ENCODE results near the gene GTF3C5.
"Not testable (repeated sequence)": the region's sequence is repeated elsewhere in the genome, so short reads cannot be mapped to it uniquely, and the experiment has no call there.

GTF3C5 gene

GRCh38 chr9:133068431-133068830 lies 37.6 kb downstream of the GTF3C5 start:
- H3K9me3 Mint-ChIP-seq; H3K36me3 Mint-ChIP-seq (ENCODE audit: low read depth); H3K27ac Mint-ChIP-seq; H3K27me3 Mint-ChIP-seq; intact Hi-C loops (cut with micrococcal nuclease); H3K4me1 Mint-ChIP-seq (ENCODE audit: low read depth); H3K4me3 Mint-ChIP-seq: not testable (repeated sequence)

- H3K27ac Mint-ChIP-seq; intact Hi-C loops (cut with micrococcal nuclease); H3K4me3 Mint-ChIP-seq: not testable (repeated sequence)
Observed at GRCh38 chr9:133070500-133070961, 39.7 kb downstream of the GTF3C5 start.

GRCh38 chr9:133070985-133071384 lies 40.2 kb downstream of the GTF3C5 start:
- H3K4me1 Mint-ChIP-seq (ENCODE audit: low read depth); H3K27me3 Mint-ChIP-seq; H3K27ac Mint-ChIP-seq; H3K36me3 Mint-ChIP-seq (ENCODE audit: low read depth); H3K4me3 Mint-ChIP-seq; intact Hi-C loops (cut with micrococcal nuclease); H3K9me3 Mint-ChIP-seq: not testable (repeated sequence)

More at GRCh38 chr9:133070500-133070961, 39.7 kb downstream of the GTF3C5 start:
- not testable (repeated sequence) for H3K36me3 Mint-ChIP-seq (ENCODE audit: low read depth); H3K9me3 Mint-ChIP-seq; H3K4me1 Mint-ChIP-seq (ENCODE audit: low read depth); H3K27me3 Mint-ChIP-seq

- intact Hi-C loops (cut with micrococcal nuclease): no loop called here
- H3K27ac Mint-ChIP-seq: no peak overlapping the region
Observed at GRCh38 chr9:133071484-133072150, 40.8 kb downstream of the GTF3C5 start.

GRCh38 chr9:133072210-133072609 lies 41.4 kb downstream of the GTF3C5 start:
- H3K4me3 Mint-ChIP-seq; H3K36me3 Mint-ChIP-seq (ENCODE audit: low read depth); H3K9me3 Mint-ChIP-seq; H3K27me3 Mint-ChIP-seq; H3K4me1 Mint-ChIP-seq (ENCODE audit: low read depth); intact Hi-C loops (cut with micrococcal nuclease); H3K27ac Mint-ChIP-seq: not testable (repeated sequence)

More at GRCh38 chr9:133071484-133072150, 40.8 kb downstream of the GTF3C5 start:
- Mint-ChIP-seq H3K4me1 (ENCODE audit: low read depth) (no peaks in the 10 kb centered on the region), H3K27me3 (peaks cover 5% of the 10 kb centered on the region), H3K9me3 (no peaks in the 10 kb centered on the region), H3K4me3 (no peak overlapping the region), H3K36me3 (ENCODE audit: low read depth) (no peaks in the 10 kb centered on the region)

GRCh38 chr9:133073086-133074014 lies 42.6 kb downstream of the GTF3C5 start:
- H3K9me3 Mint-ChIP-seq: no peaks in the 10 kb centered on the region
- H3K36me3 Mint-ChIP-seq (ENCODE audit: low read depth): no peaks in the 10 kb centered on the region
- H3K4me3 Mint-ChIP-seq: no peak overlapping the region
- H3K4me1 Mint-ChIP-seq (ENCODE audit: low read depth): no peaks in the 10 kb centered on the region
- H3K27me3 Mint-ChIP-seq: peaks cover 5% of the 10 kb centered on the region
- intact Hi-C loops (cut with micrococcal nuclease): no loop called here
- no peak overlapping the region for H3K27ac Mint-ChIP-seq

- intact Hi-C loops (cut with micrococcal nuclease): no loop called here
- no peak overlapping the region for H3K27ac Mint-ChIP-seq
- H3K4me3 Mint-ChIP-seq: no peak overlapping the region
Observed at GRCh38 chr9:133074111-133074651, 43.4 kb downstream of the GTF3C5 start.

GRCh38 chr9:133075925-133076630 lies 45.3 kb downstream of the GTF3C5 start:
- H3K9me3 Mint-ChIP-seq: no peaks in the 10 kb centered on the region
- H3K27ac Mint-ChIP-seq: no peak overlapping the region
- intact Hi-C loops (cut with micrococcal nuclease): no loop called here
- peaks cover 6% of the 10 kb centered on the region for H3K27me3 Mint-ChIP-seq
- H3K4me3 Mint-ChIP-seq: no peak overlapping the region
- no peaks in the 10 kb centered on the region for H3K36me3 Mint-ChIP-seq (ENCODE audit: low read depth)
- H3K4me1 Mint-ChIP-seq (ENCODE audit: low read depth): no peaks in the 10 kb centered on the region

More at GRCh38 chr9:133074111-133074651, 43.4 kb downstream of the GTF3C5 start:
- H3K4me1 Mint-ChIP-seq (ENCODE audit: low read depth): no peaks in the 10 kb centered on the region
- H3K9me3 Mint-ChIP-seq: no peaks in the 10 kb centered on the region
- H3K27me3 Mint-ChIP-seq: peaks cover 5% of the 10 kb centered on the region
- H3K36me3 Mint-ChIP-seq (ENCODE audit: low read depth): no peaks in the 10 kb centered on the region

- intact Hi-C loops (cut with micrococcal nuclease): no loop called here
- no peaks in the 10 kb centered on the region for H3K36me3 Mint-ChIP-seq (ENCODE audit: low read depth)
- H3K4me3 Mint-ChIP-seq: no peak overlapping the region
- H3K27ac Mint-ChIP-seq: no peak overlapping the region
- no peaks in the 10 kb centered on the region for H3K9me3 Mint-ChIP-seq
- H3K4me1 Mint-ChIP-seq (ENCODE audit: low read depth): no peaks in the 10 kb centered on the region
- peaks cover 9% of the 10 kb centered on the region for H3K27me3 Mint-ChIP-seq
Observed at GRCh38 chr9:133076691-133077090, 45.9 kb downstream of the GTF3C5 start.

GRCh38 chr9:133078486-133078885 lies 47.7 kb downstream of the GTF3C5 start:
- no peaks in the 10 kb centered on the region for H3K4me1 Mint-ChIP-seq (ENCODE audit: low read depth)
- peaks cover 9% of the 10 kb centered on the region for H3K27me3 Mint-ChIP-seq
- H3K36me3 Mint-ChIP-seq (ENCODE audit: low read depth): no peaks in the 10 kb centered on the region
- no peak overlapping the region for H3K4me3 Mint-ChIP-seq
- intact Hi-C loops (cut with micrococcal nuclease): no loop called here
- H3K27ac Mint-ChIP-seq: no peak overlapping the region
- no peaks in the 10 kb centered on the region for H3K9me3 Mint-ChIP-seq

GRCh38 chr9:133080161-133080560 lies 49.4 kb downstream of the GTF3C5 start:
- peaks cover 10% of the 10 kb centered on the region for H3K27me3 Mint-ChIP-seq
- H3K36me3 Mint-ChIP-seq (ENCODE audit: low read depth): no peaks in the 10 kb centered on the region
- intact Hi-C loops (cut with micrococcal nuclease): no loop called here
- no peak overlapping the region for H3K4me3 Mint-ChIP-seq
- H3K27ac Mint-ChIP-seq: no peak overlapping the region
- no peaks in the 10 kb centered on the region for H3K9me3 Mint-ChIP-seq
- no peaks in the 10 kb centered on the region for H3K4me1 Mint-ChIP-seq (ENCODE audit: low read depth)

- H3K27ac Mint-ChIP-seq; H3K9me3 Mint-ChIP-seq; H3K36me3 Mint-ChIP-seq (ENCODE audit: low read depth); H3K4me1 Mint-ChIP-seq (ENCODE audit: low read depth); intact Hi-C loops (cut with micrococcal nuclease); H3K27me3 Mint-ChIP-seq; H3K4me3 Mint-ChIP-seq: not testable (repeated sequence)
Observed at GRCh38 chr9:133080786-133081779, 50.3 kb downstream of the GTF3C5 start.
